ENCODE measurements around the gene FBLN5. TPM values are rescaled to one million over a fixed set of nuclear protein-coding genes. Genes with fewer than 3 reads are reported as not detected.
A peak's percentile ranks its signal among the peaks of the same experiment; 100 is the strongest.

The FBLN5 gene
- polyA plus RNA-seq, 3 donors: 0.16 TPM; not detected in 2

GRCh38 chr14:91927800-91928199, 19.7 kb downstream of the FBLN5 start:
- H3K9ac ChIP-seq (ENCODE audit: insufficient read depth, low read length, poor library complexity, severe bottlenecking): no peak overlapping the region
- TF ChIP-seq, protein P1, sequence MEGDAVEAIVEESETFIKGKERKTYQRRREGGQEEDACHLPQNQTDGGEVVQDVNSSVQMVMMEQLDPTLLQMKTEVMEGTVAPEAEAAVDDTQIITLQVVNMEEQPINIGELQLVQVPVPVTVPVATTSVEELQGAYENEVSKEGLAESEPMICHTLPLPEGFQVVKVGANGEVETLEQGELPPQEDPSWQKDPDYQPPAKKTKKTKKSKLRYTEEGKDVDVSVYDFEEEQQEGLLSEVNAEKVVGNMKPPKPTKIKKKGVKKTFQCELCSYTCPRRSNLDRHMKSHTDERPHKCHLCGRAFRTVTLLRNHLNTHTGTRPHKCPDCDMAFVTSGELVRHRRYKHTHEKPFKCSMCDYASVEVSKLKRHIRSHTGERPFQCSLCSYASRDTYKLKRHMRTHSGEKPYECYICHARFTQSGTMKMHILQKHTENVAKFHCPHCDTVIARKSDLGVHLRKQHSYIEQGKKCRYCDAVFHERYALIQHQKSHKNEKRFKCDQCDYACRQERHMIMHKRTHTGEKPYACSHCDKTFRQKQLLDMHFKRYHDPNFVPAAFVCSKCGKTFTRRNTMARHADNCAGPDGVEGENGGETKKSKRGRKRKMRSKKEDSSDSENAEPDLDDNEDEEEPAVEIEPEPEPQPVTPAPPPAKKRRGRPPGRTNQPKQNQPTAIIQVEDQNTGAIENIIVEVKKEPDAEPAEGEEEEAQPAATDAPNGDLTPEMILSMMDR (IDR thresholded peaks at IDR 0.05): no peak
- H3K27ac Mint-ChIP-seq: peak overlapping the region in 1 of 7 donors; percentile 4
- H3K4me2 ChIP-seq (replicated peaks; ENCODE audit: extremely low read depth, low read length, poor library complexity, severe bottlenecking): no peak overlapping the region
- H3K4me1 ChIP-seq (ENCODE audit: control insufficient read depth in 1 of 2, insufficient read depth in 2 of 2, low read length in 2 of 2): no peaks in the 10 kb centered on the region
- no peaks in the 10 kb centered on the region for H3K36me3 ChIP-seq (replicated peaks in 1 of 2; ENCODE audit: control insufficient read depth in 1 of 2, insufficient read depth in 2 of 2, low read length in 2 of 2)
- H3K27ac ChIP-seq (ENCODE audit: low read depth in 1 of 2, low read length in 2 of 2): no peak overlapping the region
- no peaks in the 10 kb centered on the region for H3K79me2 ChIP-seq (ENCODE audit: insufficient read depth, low read length)
- no peaks in the 10 kb centered on the region for H4K20me1 ChIP-seq (ENCODE audit: insufficient read depth, low read length)
- WGBS (ENCODE audit: insufficient coverage): 100% methylated on average over 2 of the region's 5 CpGs
- H3K27me3 ChIP-seq (ENCODE audit: control insufficient read depth in 2 of 2, insufficient read depth in 2 of 2, low read length in 2 of 2): no peaks in the 10 kb centered on the region
- no peak for DNase-seq
- intact Hi-C loops (cut with micrococcal nuclease): no loop called here
- H3K27me3 Mint-ChIP-seq (ENCODE audit: low read depth in 3 of 3): peaks cover 0 to 2% (median 0%) of the 10 kb centered on the region in 3 donors
- H3K9me3 Mint-ChIP-seq: no peaks in the 10 kb centered on the region
- H3K9me3 ChIP-seq (replicated peaks in 1 of 2; ENCODE audit: control insufficient read depth in 1 of 2, insufficient read depth in 1 of 2, low read length in 2 of 2): no peaks in the 10 kb centered on the region
- peaks cover 15% of the 10 kb centered on the region for H3K4me1 Mint-ChIP-seq
- H3K36me3 Mint-ChIP-seq: no peaks in the 10 kb centered on the region
- no peak overlapping the region for H2AFZ ChIP-seq (ENCODE audit: insufficient read depth, low read depth, low read length, poor library complexity, severe bottlenecking)
- H3K4me3 Mint-ChIP-seq: no peak overlapping the region
- no peak overlapping the region for H3K4me3 ChIP-seq (replicated peaks in 1 of 3; ENCODE audit: low read depth in 2 of 3, low read length in 3 of 3)

- H3K36me3 Mint-ChIP-seq: no peaks in the 10 kb centered on the region
- no peaks in the 10 kb centered on the region for H3K36me3 ChIP-seq (replicated peaks in 1 of 2; ENCODE audit: control insufficient read depth in 1 of 2, insufficient read depth in 2 of 2, low read length in 2 of 2)
- H3K79me2 ChIP-seq (ENCODE audit: insufficient read depth, low read length): no peaks in the 10 kb centered on the region
- no peak for DNase-seq
- H3K4me3 Mint-ChIP-seq: no peak overlapping the region
- no peak overlapping the region for H3K9ac ChIP-seq (ENCODE audit: insufficient read depth, low read length, poor library complexity, severe bottlenecking)
- H3K27ac Mint-ChIP-seq: no peak overlapping the region
- no peaks in the 10 kb centered on the region for H4K20me1 ChIP-seq (ENCODE audit: insufficient read depth, low read length)
- H3K9me3 Mint-ChIP-seq: no peaks in the 10 kb centered on the region
- no peak overlapping the region for H3K4me2 ChIP-seq (replicated peaks; ENCODE audit: extremely low read depth, low read length, poor library complexity, severe bottlenecking)
- H3K27me3 Mint-ChIP-seq (ENCODE audit: low read depth in 3 of 3): peaks cover 0 to 2% (median 0%) of the 10 kb centered on the region in 3 donors
- intact Hi-C loops (cut with micrococcal nuclease): no loop called here
- no peaks in the 10 kb centered on the region for H3K27me3 ChIP-seq (ENCODE audit: control insufficient read depth in 2 of 2, insufficient read depth in 2 of 2, low read length in 2 of 2)
- H3K9me3 ChIP-seq (replicated peaks in 1 of 2; ENCODE audit: control insufficient read depth in 1 of 2, insufficient read depth in 1 of 2, low read length in 2 of 2): no peaks in the 10 kb centered on the region
- peaks cover 15% of the 10 kb centered on the region for H3K4me1 Mint-ChIP-seq
- H2AFZ ChIP-seq (ENCODE audit: insufficient read depth, low read depth, low read length, poor library complexity, severe bottlenecking): no peak overlapping the region
- no peak overlapping the region for H3K27ac ChIP-seq (ENCODE audit: low read depth in 1 of 2, low read length in 2 of 2)
- no peak overlapping the region for H3K4me3 ChIP-seq (replicated peaks in 1 of 3; ENCODE audit: low read depth in 2 of 3, low read length in 3 of 3)
- WGBS (ENCODE audit: insufficient coverage): no CpG with 5 or more reads among the region's 3 CpGs
- H3K4me1 ChIP-seq (ENCODE audit: control insufficient read depth in 1 of 2, insufficient read depth in 2 of 2, low read length in 2 of 2): no peaks in the 10 kb centered on the region
- TF ChIP-seq, protein P1 (IDR thresholded peaks at IDR 0.05): no peak
Measured at GRCh38 chr14:91927191-91927590, 20.3 kb downstream of the FBLN5 start.

All from CD14-positive monocyte (primary cell).